WTC11 (cell line): ENCODE data around the gene CREB3L1. TPM values are rescaled to one million over a fixed set of nuclear protein-coding genes. Genes with fewer than 3 reads are reported as not detected.
"Not testable (repeated sequence)": the region's sequence is repeated elsewhere in the genome, so short reads cannot be mapped to it uniquely, and the experiment has no call there.

Experiments
- ATAC-seq: fragments of 200-7000 bp; cut with Tn5 transposase; 2 replicates; pipeline ENCODE4 v1.10.0; 2021; ENCODE audit warnings: mild to moderate bottlenecking, moderate library complexity
- CTCF ChIA-PET: fragments of 300-600 bp; sonication (Branson Sonifier 250); formaldehyde crosslinking; loops from one replicate; lab custom pipeline; 2021; ENCODE audit warnings: antibody characterized with exemption; lab: Charles Lee
- POLR2A ChIA-PET: fragments of 350-600 bp; sonication (Branson Sonifier 250); formaldehyde crosslinking; loops from one replicate; lab custom pipeline; 2021; ENCODE audit warnings: antibody characterized with exemption; lab: Charles Lee
- DNase-seq: peaks from one replicate; pipeline ENCODE4 v3.0.0; 2021; ENCODE audit warnings: low spot score
- H3K27ac Mint-ChIP-seq: 2 replicates; pipeline ENCODE4 v1.8.0; 2021; ENCODE audit warnings: mixed read lengths
- H3K27me3 Mint-ChIP-seq: 2 replicates; pipeline ENCODE4 v1.8.0; 2021; ENCODE audit warnings: low read depth, mild to moderate bottlenecking, moderate library complexity, mixed read lengths
- H3K36me3 Mint-ChIP-seq: 2 replicates; pipeline ENCODE4 v1.8.0; 2021; ENCODE audit warnings: mixed read lengths
- H3K4me1 Mint-ChIP-seq: 2 replicates; pipeline ENCODE4 v1.8.0; 2022; ENCODE audit warnings: mixed read lengths
- H3K4me3 Mint-ChIP-seq: 2 replicates; pipeline ENCODE4 v1.8.0; 2021; ENCODE audit warnings: mild to moderate bottlenecking, moderate library complexity, mixed read lengths
- H3K9me3 Mint-ChIP-seq: 2 replicates; pipeline ENCODE4 v1.8.0; 2021; ENCODE audit warnings: mixed read lengths
- CREB1 ChIP-seq: sonication (generic); formaldehyde crosslinking; IDR thresholded peaks from 2 replicates; pipeline ENCODE4 v1.8.0; 2023; ENCODE audit warnings: mild to moderate bottlenecking, missing genetic modification reagents
- EMX1 ChIP-seq: fragments of 250-450 bp; sonication (Bioruptor Pico); IDR thresholded peaks from 2 replicates; pipeline ENCODE4 v1.8.0; 2021; ENCODE audit warnings: mild to moderate bottlenecking
- GTF2I ChIP-seq: fragments of 250-450 bp; sonication (Bioruptor Pico); conservative IDR thresholded peaks from 2 replicates; pipeline ENCODE4 v1.4.0; 2021; ENCODE audit warnings: mild to moderate bottlenecking
- HMGA2 ChIP-seq: fragments of 250-450 bp; sonication (Bioruptor Pico); IDR thresholded peaks from 2 replicates; pipeline ENCODE4 v1.4.0; 2021; ENCODE audit warnings: mild to moderate bottlenecking, moderate library complexity
- IRF2 ChIP-seq: sonication (generic); formaldehyde crosslinking; IDR thresholded peaks from 2 replicates; pipeline ENCODE4 v1.8.0; 2022; ENCODE audit warnings: low read depth, missing genetic modification reagents, borderline replicate concordance
- JAZF1 ChIP-seq: fragments of 250-450 bp; sonication (Bioruptor Pico); IDR thresholded peaks from 2 replicates; pipeline ENCODE4 v1.9.0; 2021; ENCODE audit warnings: moderate library complexity, mild to moderate bottlenecking, inconsistent platforms
- NFYB ChIP-seq: sonication (generic); formaldehyde crosslinking; conservative IDR thresholded peaks from 2 replicates; pipeline ENCODE4 v1.8.0; 2022; ENCODE audit warnings: low read depth, missing genetic modification reagents
- ZNF121 ChIP-seq: sonication (generic); formaldehyde crosslinking; IDR thresholded peaks from 2 replicates; pipeline ENCODE4 v1.8.0; 2023; ENCODE audit warnings: missing genetic modification reagents
- ZNF281 ChIP-seq: sonication (generic); formaldehyde crosslinking; IDR thresholded peaks from 2 replicates; pipeline ENCODE4 v1.8.0; 2023; ENCODE audit warnings: mild to moderate bottlenecking, missing genetic modification reagents
- ZNF671 ChIP-seq: fragments of 250-450 bp; sonication (Bioruptor Pico); IDR thresholded peaks from 2 replicates; pipeline ENCODE4 v1.8.0; 2021; ENCODE audit warnings: mild to moderate bottlenecking
- total RNA-seq: library from RNA; stranded (reverse); gene quantifications from 3 replicates; pipeline ENCODE4 v1.2.3, GENCODE V29; 2021
- TF ChIP-seq, protein P1 (sequence below): sonication (generic); formaldehyde crosslinking; IDR thresholded peaks from 2 replicates; pipeline ENCODE4 v1.8.1; 2023; ENCODE audit warnings: mild to moderate bottlenecking, missing genetic modification reagents, moderate library complexity
- TF ChIP-seq, protein P2 (sequence below): sonication (generic); formaldehyde crosslinking; IDR thresholded peaks from 2 replicates; pipeline ENCODE4 v1.8.0; 2023; ENCODE audit warnings: missing genetic modification reagents, mild to moderate bottlenecking, borderline replicate concordance
- TF ChIP-seq, protein P3 (sequence below): sonication (generic); formaldehyde crosslinking; conservative IDR thresholded peaks from 2 replicates; pipeline ENCODE4 v1.8.1; 2022; ENCODE audit warnings: mild to moderate bottlenecking, missing genetic modification reagents
- TF ChIP-seq, protein P4 (sequence below): sonication (generic); formaldehyde crosslinking; IDR thresholded peaks from 2 replicates; pipeline ENCODE4 v1.8.1; 2022; ENCODE audit warnings: missing genetic modification reagents, borderline replicate concordance

Gene CREB3L1
- total RNA-seq, 1 experiment from 2014 or later = 10.9 TPM

- TF ChIP-seq, protein P1, sequence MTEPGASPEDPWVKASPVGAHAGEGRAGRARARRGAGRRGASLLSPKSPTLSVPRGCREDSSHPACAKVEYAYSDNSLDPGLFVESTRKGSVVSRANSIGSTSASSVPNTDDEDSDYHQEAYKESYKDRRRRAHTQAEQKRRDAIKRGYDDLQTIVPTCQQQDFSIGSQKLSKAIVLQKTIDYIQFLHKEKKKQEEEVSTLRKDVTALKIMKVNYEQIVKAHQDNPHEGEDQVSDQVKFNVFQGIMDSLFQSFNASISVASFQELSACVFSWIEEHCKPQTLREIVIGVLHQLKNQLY (CRISPR knock-in tag) = no peak
- TF ChIP-seq ZNF121 (CRISPR knock-in tag) (no peak), EMX1 (CRISPR knock-in tag) (no peak), JAZF1 (no peak), ZNF671 (no peak), NFYB (CRISPR knock-in tag) (no peak), ZNF281 (no peak), HMGA2 (CRISPR knock-in tag) (no peak), GTF2I (CRISPR knock-in tag) (no peak), CREB1 (CRISPR knock-in tag) (no peak), IRF2 (CRISPR knock-in tag) (no peak)
- TF ChIP-seq, protein P2, sequence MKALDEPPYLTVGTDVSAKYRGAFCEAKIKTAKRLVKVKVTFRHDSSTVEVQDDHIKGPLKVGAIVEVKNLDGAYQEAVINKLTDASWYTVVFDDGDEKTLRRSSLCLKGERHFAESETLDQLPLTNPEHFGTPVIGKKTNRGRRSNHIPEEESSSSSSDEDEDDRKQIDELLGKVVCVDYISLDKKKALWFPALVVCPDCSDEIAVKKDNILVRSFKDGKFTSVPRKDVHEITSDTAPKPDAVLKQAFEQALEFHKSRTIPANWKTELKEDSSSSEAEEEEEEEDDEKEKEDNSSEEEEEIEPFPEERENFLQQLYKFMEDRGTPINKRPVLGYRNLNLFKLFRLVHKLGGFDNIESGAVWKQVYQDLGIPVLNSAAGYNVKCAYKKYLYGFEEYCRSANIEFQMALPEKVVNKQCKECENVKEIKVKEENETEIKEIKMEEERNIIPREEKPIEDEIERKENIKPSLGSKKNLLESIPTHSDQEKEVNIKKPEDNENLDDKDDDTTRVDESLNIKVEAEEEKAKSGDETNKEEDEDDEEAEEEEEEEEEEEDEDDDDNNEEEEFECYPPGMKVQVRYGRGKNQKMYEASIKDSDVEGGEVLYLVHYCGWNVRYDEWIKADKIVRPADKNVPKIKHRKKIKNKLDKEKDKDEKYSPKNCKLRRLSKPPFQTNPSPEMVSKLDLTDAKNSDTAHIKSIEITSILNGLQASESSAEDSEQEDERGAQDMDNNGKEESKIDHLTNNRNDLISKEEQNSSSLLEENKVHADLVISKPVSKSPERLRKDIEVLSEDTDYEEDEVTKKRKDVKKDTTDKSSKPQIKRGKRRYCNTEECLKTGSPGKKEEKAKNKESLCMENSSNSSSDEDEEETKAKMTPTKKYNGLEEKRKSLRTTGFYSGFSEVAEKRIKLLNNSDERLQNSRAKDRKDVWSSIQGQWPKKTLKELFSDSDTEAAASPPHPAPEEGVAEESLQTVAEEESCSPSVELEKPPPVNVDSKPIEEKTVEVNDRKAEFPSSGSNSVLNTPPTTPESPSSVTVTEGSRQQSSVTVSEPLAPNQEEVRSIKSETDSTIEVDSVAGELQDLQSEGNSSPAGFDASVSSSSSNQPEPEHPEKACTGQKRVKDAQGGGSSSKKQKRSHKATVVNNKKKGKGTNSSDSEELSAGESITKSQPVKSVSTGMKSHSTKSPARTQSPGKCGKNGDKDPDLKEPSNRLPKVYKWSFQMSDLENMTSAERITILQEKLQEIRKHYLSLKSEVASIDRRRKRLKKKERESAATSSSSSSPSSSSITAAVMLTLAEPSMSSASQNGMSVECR = no peak
- TF ChIP-seq, protein P3, sequence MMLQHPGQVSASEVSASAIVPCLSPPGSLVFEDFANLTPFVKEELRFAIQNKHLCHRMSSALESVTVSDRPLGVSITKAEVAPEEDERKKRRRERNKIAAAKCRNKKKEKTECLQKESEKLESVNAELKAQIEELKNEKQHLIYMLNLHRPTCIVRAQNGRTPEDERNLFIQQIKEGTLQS = no peak
- TF ChIP-seq, protein P4, sequence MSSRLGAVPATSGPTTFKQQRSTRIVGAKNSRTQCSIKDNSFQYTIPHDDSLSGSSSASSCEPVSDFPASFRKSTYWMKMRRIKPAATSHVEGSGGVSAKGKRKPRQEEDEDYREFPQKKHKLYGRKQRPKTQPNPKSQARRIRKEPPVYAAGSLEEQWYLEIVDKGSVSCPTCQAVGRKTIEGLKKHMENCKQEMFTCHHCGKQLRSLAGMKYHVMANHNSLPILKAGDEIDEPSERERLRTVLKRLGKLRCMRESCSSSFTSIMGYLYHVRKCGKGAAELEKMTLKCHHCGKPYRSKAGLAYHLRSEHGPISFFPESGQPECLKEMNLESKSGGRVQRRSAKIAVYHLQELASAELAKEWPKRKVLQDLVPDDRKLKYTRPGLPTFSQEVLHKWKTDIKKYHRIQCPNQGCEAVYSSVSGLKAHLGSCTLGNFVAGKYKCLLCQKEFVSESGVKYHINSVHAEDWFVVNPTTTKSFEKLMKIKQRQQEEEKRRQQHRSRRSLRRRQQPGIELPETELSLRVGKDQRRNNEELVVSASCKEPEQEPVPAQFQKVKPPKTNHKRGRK (CRISPR knock-in tag) = no peak
Measured at GRCh38 chr11:46302866-46303265, 25.4 kb downstream of the CREB3L1 start (continued).

DNA sequence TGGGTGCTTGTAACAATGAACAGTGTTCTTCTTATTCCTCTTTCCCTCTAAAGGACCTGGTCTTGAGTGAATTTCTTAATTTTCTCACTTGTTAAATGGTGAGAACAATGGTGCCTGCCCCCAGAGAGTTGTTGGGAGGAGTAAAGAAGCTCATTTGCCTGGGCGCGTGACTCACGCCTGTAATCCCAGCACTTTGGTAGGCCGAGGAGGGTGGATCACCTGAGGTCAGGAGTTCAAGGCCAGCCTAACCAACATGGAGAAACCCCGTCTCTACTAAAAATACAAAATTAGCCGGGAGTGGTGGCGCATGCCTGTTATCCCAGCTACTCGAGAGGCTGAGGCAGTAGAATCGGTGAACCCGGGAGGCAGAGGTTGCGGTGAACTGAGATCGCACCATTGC is 26.6 kb downstream of the CREB3L1 start:
- not testable (repeated sequence) for H3K27me3 Mint-ChIP-seq, H3K36me3 Mint-ChIP-seq

More for the DNA sequence above, 26.6 kb downstream of the CREB3L1 start:
- H3K4me1 Mint-ChIP-seq = peaks cover 19% of the 10 kb centered on the region
- H3K4me3 Mint-ChIP-seq, ATAC-seq, H3K9me3 Mint-ChIP-seq, DNase-seq, H3K27ac Mint-ChIP-seq: not testable (repeated sequence)
- ChIA-PET POLR2A (interaction anchor here (1.1 kb wide), 1 partner anchor 61 kb away, joined by 4 read pairs; no protein-coding TSS in a partner anchor), CTCF (interaction anchor here (0.6 to 11.2 kb wide), 6 partner anchors 7 to 70 kb away, joined by 3 to 242 read pairs (median 6); partner anchors contain the start of gene CREB3L1)
